Activated CD4-positive, alpha-beta T cell treated with anti-CD3 and anti-CD28 coated beads, Interleukin-2, Interleukin-4, amounts not matched to agents 100 ng/mL and 50 ng/mL, durations not matched to agents 16 hours and 8 hours (primary cell): ENCODE results near the gene DHPS.
"Not testable (repeated sequence)": the region's sequence is repeated elsewhere in the genome, so short reads cannot be mapped to it uniquely, and the experiment has no call there.

ENCODE experiments used
- DNase-seq: peaks from one replicate; pipeline ENCODE4 v3.0.0-alpha.2; 2020; ENCODE audit warnings: low spot score

Gene DHPS

GRCh38 chr19:12705169-12705568 lies 23.5 kb upstream of the DHPS start:
- no peak for DNase-seq

- no peak for DNase-seq
Measured at GRCh38 chr19:12703046-12703445, 21.4 kb upstream of the DHPS start.

- no peak for DNase-seq
Measured at GRCh38 chr19:12701596-12702282, 20.1 kb upstream of the DHPS start.

- DNase-seq, result no peak
Measured at GRCh38 chr19:12698138-12698537, 16.5 kb upstream of the DHPS start.

GRCh38 chr19:12697425-12697824 lies 15.7 kb upstream of the DHPS start:
- DNase-seq, result not testable (repeated sequence)

- peak; percentile 96 for DNase-seq
Measured at GRCh38 chr19:12696366-12697335, 15.0 kb upstream of the DHPS start, which contains the start of gene FBXW9. Gene FBXW9, minus strand, starts transcription at chr19:12696631. Its CDS starts 50 bp downstream, at chr19:12696581.

GRCh38 chr19:12695997-12696365 lies 14.3 kb upstream of the DHPS start:
- DNase-seq, result no peak

- no peak for DNase-seq
Measured at GRCh38 chr19:12695514-12695913, 13.8 kb upstream of the DHPS start.

GRCh38 chr19:12695096-12695495 lies 13.4 kb upstream of the DHPS start:
- DNase-seq, result no peak

GRCh38 chr19:12694641-12695040 lies 13.0 kb upstream of the DHPS start:
- no peak for DNase-seq

GRCh38 chr19:12692960-12693359 lies 11.3 kb upstream of the DHPS start:
- no peak for DNase-seq

GRCh38 chr19:12689581-12690216 lies 8.0 kb upstream of the DHPS start:
- DNase-seq, result no peak

GRCh38 chr19:12689012-12689411 lies 7.3 kb upstream of the DHPS start:
- DNase-seq, result no peak

GRCh38 chr19:12687496-12688196 lies 6.0 kb upstream of the DHPS start, which contains the start of gene GNG14:
Gene GNG14, plus strand, starts transcription at chr19:12687998. Its CDS starts 51 bp downstream, at chr19:12688049.
- no peak for DNase-seq

GRCh38 chr19:12685831-12686230 lies 4.2 kb upstream of the DHPS start:
- no peak for DNase-seq

GRCh38 chr19:12680034-12680433 lies 1.6 kb downstream of the DHPS start:
- no peak for DNase-seq

- DNase-seq, result not testable (repeated sequence)
Measured at GRCh38 chr19:12678039-12678438, 3.6 kb downstream of the DHPS start.

GRCh38 chr19:12676928-12677327 lies 4.8 kb downstream of the DHPS start:
- no peak for DNase-seq

- DNase-seq, result peak; percentile 89
Measured at GRCh38 chr19:12676384-12676792, 5.3 kb downstream of the DHPS start.

GRCh38 chr19:12675940-12676339 lies 5.7 kb downstream of the DHPS start:
- no peak for DNase-seq

- DNase-seq, result no peak
Measured at GRCh38 chr19:12675399-12675798, 6.3 kb downstream of the DHPS start.

GRCh38 chr19:12672744-12673143 lies 8.9 kb downstream of the DHPS start:
- DNase-seq, result no peak
